Measurements from ENCODE around the gene RABL3.

Gene RABL3

GRCh38 chr3:120659834-120660233 lies 82.5 kb downstream of the RABL3 start:
- H3K4me1 ChIP-seq (ENCODE audit: low read depth, poor library complexity, severe bottlenecking): no peaks in the 10 kb centered on the region
- H3K79me2 ChIP-seq (ENCODE audit: insufficient read depth, low read depth): no peaks in the 10 kb centered on the region
- no peaks in the 10 kb centered on the region for H4K20me1 ChIP-seq (ENCODE audit: insufficient read depth)
- no peak overlapping the region for H3K9ac ChIP-seq
- no peak overlapping the region for H3K27ac ChIP-seq
- no peak overlapping the region for H3K4me3 ChIP-seq (IDR thresholded peaks at IDR 0.05; ENCODE audit: insufficient read depth, low read depth, low read length)
- no peaks in the 10 kb centered on the region for H3K27me3 ChIP-seq (ENCODE audit: insufficient read depth, low read depth)
- no peaks in the 10 kb centered on the region for H3K36me3 ChIP-seq (ENCODE audit: insufficient read depth)
- TF ChIP-seq, protein P1, sequence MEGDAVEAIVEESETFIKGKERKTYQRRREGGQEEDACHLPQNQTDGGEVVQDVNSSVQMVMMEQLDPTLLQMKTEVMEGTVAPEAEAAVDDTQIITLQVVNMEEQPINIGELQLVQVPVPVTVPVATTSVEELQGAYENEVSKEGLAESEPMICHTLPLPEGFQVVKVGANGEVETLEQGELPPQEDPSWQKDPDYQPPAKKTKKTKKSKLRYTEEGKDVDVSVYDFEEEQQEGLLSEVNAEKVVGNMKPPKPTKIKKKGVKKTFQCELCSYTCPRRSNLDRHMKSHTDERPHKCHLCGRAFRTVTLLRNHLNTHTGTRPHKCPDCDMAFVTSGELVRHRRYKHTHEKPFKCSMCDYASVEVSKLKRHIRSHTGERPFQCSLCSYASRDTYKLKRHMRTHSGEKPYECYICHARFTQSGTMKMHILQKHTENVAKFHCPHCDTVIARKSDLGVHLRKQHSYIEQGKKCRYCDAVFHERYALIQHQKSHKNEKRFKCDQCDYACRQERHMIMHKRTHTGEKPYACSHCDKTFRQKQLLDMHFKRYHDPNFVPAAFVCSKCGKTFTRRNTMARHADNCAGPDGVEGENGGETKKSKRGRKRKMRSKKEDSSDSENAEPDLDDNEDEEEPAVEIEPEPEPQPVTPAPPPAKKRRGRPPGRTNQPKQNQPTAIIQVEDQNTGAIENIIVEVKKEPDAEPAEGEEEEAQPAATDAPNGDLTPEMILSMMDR (conservative IDR thresholded peaks at IDR 0.05; ENCODE audit: low read depth, low read length): no peak
- H3K4me2 ChIP-seq: no peak overlapping the region
- no peak overlapping the region for H2AFZ ChIP-seq (ENCODE audit: low read depth)

DNA sequence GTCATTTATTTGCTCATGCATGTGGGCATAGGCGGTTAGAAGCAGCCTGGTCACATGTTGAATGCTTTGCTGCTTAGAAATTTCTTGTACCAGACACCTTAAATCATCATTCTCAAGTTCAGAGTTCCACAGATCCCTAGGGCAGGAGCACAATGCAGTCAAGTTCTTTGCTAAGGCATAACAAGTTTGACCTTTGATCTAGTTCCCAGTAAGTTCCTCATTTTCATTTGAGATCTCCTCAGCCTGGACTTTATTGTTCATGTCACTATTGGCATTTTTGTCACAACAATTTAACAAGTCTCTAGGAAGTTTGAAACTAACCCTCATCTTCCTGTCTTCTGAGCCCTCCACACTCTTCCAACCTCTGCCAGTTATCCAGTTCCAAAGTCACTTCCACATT lies 83.0 kb downstream of the RABL3 start:
- Histone ChIP-seq H3K4me3 (IDR thresholded peaks at IDR 0.05; ENCODE audit: insufficient read depth, low read depth, low read length) (no peak overlapping the region), H3K27me3 (ENCODE audit: insufficient read depth, low read depth) (no peaks in the 10 kb centered on the region), H3K27ac (no peak overlapping the region), H3K36me3 (ENCODE audit: insufficient read depth) (no peaks in the 10 kb centered on the region), H3K9ac (no peak overlapping the region), H3K79me2 (ENCODE audit: insufficient read depth, low read depth) (no peaks in the 10 kb centered on the region), H3K4me2 (no peak overlapping the region), H2AFZ (ENCODE audit: low read depth) (no peak overlapping the region), H3K4me1 (ENCODE audit: low read depth, poor library complexity, severe bottlenecking) (no peaks in the 10 kb centered on the region), H4K20me1 (ENCODE audit: insufficient read depth) (no peaks in the 10 kb centered on the region)
- TF ChIP-seq, protein P1 (conservative IDR thresholded peaks at IDR 0.05; ENCODE audit: low read depth, low read length): no peak

- Histone ChIP-seq H3K9ac (no peak overlapping the region), H3K4me3 (IDR thresholded peaks at IDR 0.05; ENCODE audit: insufficient read depth, low read depth, low read length) (no peak overlapping the region), H3K79me2 (ENCODE audit: insufficient read depth, low read depth) (no peaks in the 10 kb centered on the region), H4K20me1 (ENCODE audit: insufficient read depth) (no peaks in the 10 kb centered on the region), H3K4me1 (ENCODE audit: low read depth, poor library complexity, severe bottlenecking) (no peaks in the 10 kb centered on the region), H3K27me3 (ENCODE audit: insufficient read depth, low read depth) (no peaks in the 10 kb centered on the region), H2AFZ (ENCODE audit: low read depth) (no peak overlapping the region), H3K4me2 (no peak overlapping the region), H3K27ac (no peak overlapping the region), H3K36me3 (ENCODE audit: insufficient read depth) (no peaks in the 10 kb centered on the region)
- TF ChIP-seq, protein P1 (conservative IDR thresholded peaks at IDR 0.05; ENCODE audit: low read depth, low read length): no peak
These were observed 89.3 kb downstream of the RABL3 start for GRCh38 chr3:120652896-120653545.

GRCh38 chr3:120652281-120652680 lies 90.0 kb downstream of the RABL3 start:
- Histone ChIP-seq H3K27me3 (ENCODE audit: insufficient read depth, low read depth) (no peaks in the 10 kb centered on the region), H2AFZ (ENCODE audit: low read depth) (no peak overlapping the region), H3K4me2 (no peak overlapping the region), H3K4me3 (IDR thresholded peaks at IDR 0.05; ENCODE audit: insufficient read depth, low read depth, low read length) (no peak overlapping the region), H3K4me1 (ENCODE audit: low read depth, poor library complexity, severe bottlenecking) (no peaks in the 10 kb centered on the region), H3K27ac (no peak overlapping the region), H4K20me1 (ENCODE audit: insufficient read depth) (no peaks in the 10 kb centered on the region), H3K79me2 (ENCODE audit: insufficient read depth, low read depth) (no peaks in the 10 kb centered on the region), H3K36me3 (ENCODE audit: insufficient read depth) (no peaks in the 10 kb centered on the region), H3K9ac (no peak overlapping the region)
- TF ChIP-seq, protein P1 (conservative IDR thresholded peaks at IDR 0.05; ENCODE audit: low read depth, low read length): no peak
